ENCODE measurements around the gene ITGA1. TPM values are rescaled to one million over a fixed set of nuclear protein-coding genes. Genes with fewer than 3 reads are reported as not detected.

Gene ITGA1
- total and polyA plus RNA-seq, 2 donors (not counting 1 experiment from before 2014, with no cell fraction given) = 0.74 TPM; not detected in 1

- H3K27ac ChIP-seq (ENCODE audit: low read length in 2 of 2) = no peak overlapping the region
- H3K4me1 ChIP-seq (ENCODE audit: control insufficient read depth in 2 of 2, insufficient read depth in 2 of 2, low read length in 2 of 2) = peaks cover 13 to 17% of the 10 kb centered on the region in 2 donors
- no peak overlapping the region for H3K4me2 ChIP-seq (replicated peaks; ENCODE audit: low read depth, low read length, poor library complexity, severe bottlenecking)
- Mint-ChIP-seq H3K9me3 (ENCODE audit: insufficient read depth) (no peaks in the 10 kb centered on the region), H3K4me3 (no peak overlapping the region), H3K4me1 (peaks cover 11% of the 10 kb centered on the region), H3K27ac (no peak overlapping the region), H3K27me3 (peaks cover 25% of the 10 kb centered on the region)
- intact Hi-C loops (cut with micrococcal nuclease) = no loop called here
- H3K9ac ChIP-seq (ENCODE audit: low read length) = no peak overlapping the region
- H3K4me3 ChIP-seq (ENCODE audit: control extremely low read depth in 1 of 5, extremely low read depth in 1 of 5, insufficient read depth in 1 of 5, low read depth in 2 of 5, low read length in 4 of 5) = no peak overlapping the region
- ChIA-PET CTCF (no interaction called here), POLR2A (no interaction called here)
- no peak for DNase-seq
- no peaks in the 10 kb centered on the region for H3K36me3 ChIP-seq (replicated peaks in 1 of 2; ENCODE audit: control extremely low read depth in 1 of 2, control insufficient read depth in 1 of 2, extremely low read depth in 1 of 2, insufficient read depth in 2 of 2, low read length in 1 of 2)
- TF ChIP-seq EZH2 (IDR thresholded peaks at IDR 0.05; ENCODE audit: borderline replicate concordance, insufficient read depth, low read depth, low read length, poor library complexity, severe bottlenecking) (no peak), CTCF (IDR thresholded peaks at IDR 0.05) (no peak)
- WGBS (ENCODE audit: insufficient coverage) = 100% methylated on average over 2 of the region's 2 CpGs
- H4K20me1 ChIP-seq (ENCODE audit: control insufficient read depth, insufficient read depth, low read length, poor library complexity, severe bottlenecking) = no peaks in the 10 kb centered on the region
- no peaks in the 10 kb centered on the region for H3K9me3 ChIP-seq (ENCODE audit: control extremely low read depth in 1 of 3, control insufficient read depth in 2 of 3, insufficient read depth in 1 of 3, low read length in 2 of 3)
- H3K27me3 ChIP-seq (replicated peaks in 1 of 4; ENCODE audit: control extremely low read depth in 1 of 4, control insufficient read depth in 3 of 4, insufficient read depth in 4 of 4, low read length in 3 of 4) = peaks cover 0 to 21% (median 14%) of the 10 kb centered on the region in 4 experiments
- H3K79me2 ChIP-seq (ENCODE audit: control insufficient read depth, insufficient read depth, low read length) = no peaks in the 10 kb centered on the region
- H2AFZ ChIP-seq (ENCODE audit: insufficient read depth, low read depth, low read length, poor library complexity, severe bottlenecking) = no peak overlapping the region
- ATAC-seq (ENCODE audit: low read depth) = no peak
Measured at GRCh38 chr5:52993367-52993766, 205.7 kb downstream of the ITGA1 start.

GRCh38 chr5:52994266-52994665 lies 206.6 kb downstream of the ITGA1 start:
- ChIA-PET CTCF (no interaction called here), POLR2A (no interaction called here)
- H3K27me3 ChIP-seq (replicated peaks in 1 of 4; ENCODE audit: control extremely low read depth in 1 of 4, control insufficient read depth in 3 of 4, insufficient read depth in 4 of 4, low read length in 3 of 4) = peaks cover 0 to 13% (median 10%) of the 10 kb centered on the region in 4 experiments
- no peaks in the 10 kb centered on the region for H3K79me2 ChIP-seq (ENCODE audit: control insufficient read depth, insufficient read depth, low read length)
- no peak overlapping the region for H3K4me3 Mint-ChIP-seq
- no CpG with 5 or more reads among the region's 1 CpG for WGBS (ENCODE audit: insufficient coverage)
- no peak for DNase-seq
- H3K4me3 ChIP-seq (ENCODE audit: control extremely low read depth in 1 of 5, extremely low read depth in 1 of 5, insufficient read depth in 1 of 5, low read depth in 2 of 5, low read length in 4 of 5) = no peak overlapping the region
- no peak overlapping the region for H3K4me2 ChIP-seq (replicated peaks; ENCODE audit: low read depth, low read length, poor library complexity, severe bottlenecking)
- peaks cover 21% of the 10 kb centered on the region for H3K27me3 Mint-ChIP-seq
- H4K20me1 ChIP-seq (ENCODE audit: control insufficient read depth, insufficient read depth, low read length, poor library complexity, severe bottlenecking) = no peaks in the 10 kb centered on the region
- no peak overlapping the region for H3K27ac Mint-ChIP-seq
- H3K27ac ChIP-seq (ENCODE audit: low read length in 2 of 2) = no peak overlapping the region
- H3K4me1 ChIP-seq (ENCODE audit: control insufficient read depth in 2 of 2, insufficient read depth in 2 of 2, low read length in 2 of 2) = peaks cover 8 to 10% of the 10 kb centered on the region in 2 donors
- H2AFZ ChIP-seq (ENCODE audit: insufficient read depth, low read depth, low read length, poor library complexity, severe bottlenecking) = no peak overlapping the region
- intact Hi-C loops (cut with micrococcal nuclease) = no loop called here
- no peaks in the 10 kb centered on the region for H3K36me3 ChIP-seq (replicated peaks in 1 of 2; ENCODE audit: control extremely low read depth in 1 of 2, control insufficient read depth in 1 of 2, extremely low read depth in 1 of 2, insufficient read depth in 2 of 2, low read length in 1 of 2)
- H3K9me3 ChIP-seq (ENCODE audit: control extremely low read depth in 1 of 3, control insufficient read depth in 2 of 3, insufficient read depth in 1 of 3, low read length in 2 of 3) = no peaks in the 10 kb centered on the region
- no peak for ATAC-seq (ENCODE audit: low read depth)
- peaks cover 6% of the 10 kb centered on the region for H3K4me1 Mint-ChIP-seq
- no peak overlapping the region for H3K9ac ChIP-seq (ENCODE audit: low read length)
- TF ChIP-seq EZH2 (IDR thresholded peaks at IDR 0.05; ENCODE audit: borderline replicate concordance, insufficient read depth, low read depth, low read length, poor library complexity, severe bottlenecking) (no peak), CTCF (IDR thresholded peaks at IDR 0.05) (no peak)
- no peaks in the 10 kb centered on the region for H3K9me3 Mint-ChIP-seq (ENCODE audit: insufficient read depth)

Data from B cell (primary cell).